HK-2 (cell line): ENCODE data around the gene POLN.

Source experiments
- DNase-seq: peaks from one replicate; pipeline ENCODE4 v3.0.0-alpha.2; 2018; ENCODE audit not compliant: unreplicated experiment

Gene POLN

GRCh38 chr4:2263926-2264321 is 22.0 kb upstream of the POLN start:
- no peak for DNase-seq

- no peak for DNase-seq
Observed at GRCh38 chr4:2262944-2263250, 21.0 kb upstream of the POLN start.

- DNase-seq, result peak; percentile 100
Observed at GRCh38 chr4:2262145-2262943, 20.4 kb upstream of the POLN start.

GRCh38 chr4:2261853-2262144 is 19.9 kb upstream of the POLN start, which contains the start of gene MXD4:
Gene MXD4 (minus strand): TSS chr4:2262109. CDS start chr4:2261980, 129 bp downstream.
- no peak for DNase-seq

- peak; percentile 44 for DNase-seq
Observed at GRCh38 chr4:2261110-2261852, 19.4 kb upstream of the POLN start.

- DNase-seq, result no peak
Observed at GRCh38 chr4:2260344-2261109, 18.6 kb upstream of the POLN start.

- DNase-seq, result no peak
Observed at GRCh38 chr4:2259541-2260343, 17.8 kb upstream of the POLN start.

GRCh38 chr4:2259036-2259540 is 17.2 kb upstream of the POLN start:
- DNase-seq, result no peak

GRCh38 chr4:2258091-2259035 is 16.4 kb upstream of the POLN start:
- DNase-seq, result no peak

GRCh38 chr4:2257361-2258081 is 15.6 kb upstream of the POLN start:
- no peak for DNase-seq

GRCh38 chr4:2256781-2257191 is 14.9 kb upstream of the POLN start:
- no peak for DNase-seq

GRCh38 chr4:2256156-2256731 is 14.3 kb upstream of the POLN start:
- no peak for DNase-seq

- no peak for DNase-seq
Observed at GRCh38 chr4:2255501-2256155, 13.7 kb upstream of the POLN start.

- no peak for DNase-seq
Observed at GRCh38 chr4:2254665-2255500, 13.0 kb upstream of the POLN start.

- no peak for DNase-seq
Observed at GRCh38 chr4:2253160-2254084, 11.5 kb upstream of the POLN start.

- no peak for DNase-seq
Observed at GRCh38 chr4:2252530-2253091, 10.7 kb upstream of the POLN start.
